Ishikawa (cell line): ENCODE measurements around the gene NUBP1.

ENCODE experiments used
- CEBPB ChIP-seq: IDR thresholded peaks from 2 replicates; pipeline ENCODE4 v1.6.1; 2012
- CREB1 ChIP-seq: IDR thresholded peaks from 2 replicates; pipeline ENCODE4 v1.6.1; 2012; ENCODE audit warnings: low read depth
- EGR1 ChIP-seq: IDR thresholded peaks from 2 replicates; pipeline ENCODE4 v1.6.1; 2012
- EP300 ChIP-seq: IDR thresholded peaks from 2 replicates; pipeline ENCODE4 v1.6.1; 2012; ENCODE audit warnings: borderline replicate concordance
- NFIC ChIP-seq: IDR thresholded peaks from 2 replicates; pipeline ENCODE4 v1.6.1; 2012
- RAD21 ChIP-seq: IDR thresholded peaks from 2 replicates; pipeline ENCODE4 v1.6.1; 2012; ENCODE audit warnings: low read depth
- REST ChIP-seq: IDR thresholded peaks from 2 replicates; pipeline ENCODE4 v1.6.1; 2012; ENCODE audit warnings: low read depth, mild to moderate bottlenecking
- TAF1 ChIP-seq: IDR thresholded peaks from 2 replicates; pipeline ENCODE4 v1.6.1; 2012; ENCODE audit warnings: low read depth, mild to moderate bottlenecking
- YY1 ChIP-seq: IDR thresholded peaks from 2 replicates; pipeline ENCODE4 v1.6.1; 2012; ENCODE audit warnings: low read depth

GRCh38 chr16:10808218-10808617, 64.6 kb downstream of the NUBP1 start:
- TF ChIP-seq YY1 (no peak), CREB1 (no peak), RAD21 (no peak), EP300 (no peak), REST (no peak), EGR1 (no peak), TAF1 (no peak), NFIC (no peak), CEBPB (no peak)
